ENCODE data around the gene CENPE.

The CENPE gene

DNA sequence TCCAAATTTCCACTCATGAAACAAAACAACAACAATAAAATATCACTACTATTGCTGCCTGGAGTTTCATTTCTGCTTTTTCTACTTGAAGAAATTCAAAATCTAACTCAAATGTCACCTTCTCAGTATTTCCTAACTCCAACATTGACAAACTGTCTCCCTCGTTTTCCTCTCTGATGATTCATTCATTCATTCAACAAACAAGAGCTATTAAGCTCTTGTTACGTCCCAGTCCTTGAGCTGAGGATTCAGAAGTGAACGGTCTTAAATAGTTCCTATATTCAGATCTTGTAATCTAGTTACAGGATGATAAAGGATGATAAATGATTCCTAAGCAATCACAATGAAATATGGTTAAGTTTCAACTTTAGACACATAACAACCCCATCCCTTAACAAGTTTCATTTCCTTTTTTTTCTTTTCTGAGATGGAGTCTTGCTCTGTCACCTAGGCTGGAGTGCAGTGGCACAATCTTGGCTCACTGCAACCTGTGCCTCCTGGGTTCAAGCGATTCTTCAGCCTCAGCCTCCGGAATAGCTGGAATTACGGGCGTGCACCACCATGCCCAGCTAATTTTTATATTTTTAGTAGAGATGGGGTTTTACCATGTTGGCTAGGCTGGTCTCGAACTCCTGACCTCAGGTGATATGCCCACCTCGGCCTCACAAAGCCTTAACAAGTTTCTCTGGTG, 123.3 kb downstream of the CENPE start:
- DNase-seq, result no peak

- no peak for DNase-seq
These were observed 124.2 kb downstream of the CENPE start for GRCh38 chr4:103073792-103074438.

DNA sequence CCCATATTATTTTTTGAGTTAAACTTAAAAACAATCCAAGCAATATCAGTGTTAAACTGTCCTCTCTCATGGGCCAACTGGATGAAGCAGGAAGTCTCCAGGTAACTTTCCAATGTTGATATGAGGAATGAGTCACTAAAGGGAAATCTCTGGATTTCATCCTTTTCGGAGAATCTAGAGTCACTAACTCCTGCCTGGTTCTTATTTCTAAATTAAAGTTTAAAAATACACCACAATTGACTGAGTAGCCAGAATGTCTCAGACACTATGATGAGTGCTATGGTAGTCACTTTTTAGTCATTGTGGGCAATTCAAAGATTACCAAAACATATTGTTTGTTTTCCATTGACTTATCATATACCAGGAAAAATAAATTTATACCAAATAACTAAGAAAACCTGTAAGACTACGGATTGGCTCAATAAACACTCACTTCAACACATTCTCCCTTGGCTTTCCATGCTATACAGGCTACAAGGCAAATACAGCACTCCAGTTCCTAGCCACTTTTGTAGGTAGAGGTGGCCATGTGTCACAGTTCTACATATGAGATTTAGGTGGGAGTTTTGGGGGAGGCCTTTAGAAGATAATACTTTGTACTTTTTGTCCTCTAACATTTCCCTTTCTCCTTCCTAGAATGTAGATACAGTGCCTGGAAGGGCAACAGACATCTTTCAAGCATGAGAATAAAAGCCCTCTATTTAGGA, 130.1 kb downstream of the CENPE start:
- DNase-seq, result no peak

- no peak for DNase-seq
These were observed 137.5 kb downstream of the CENPE start for GRCh38 chr4:103060453-103061148.

Data from CD4-positive, alpha-beta T cell treated with Interleukin-17A for 4 hours (primary cell).